ENCODE results near the gene ZFAND6.

DNA sequence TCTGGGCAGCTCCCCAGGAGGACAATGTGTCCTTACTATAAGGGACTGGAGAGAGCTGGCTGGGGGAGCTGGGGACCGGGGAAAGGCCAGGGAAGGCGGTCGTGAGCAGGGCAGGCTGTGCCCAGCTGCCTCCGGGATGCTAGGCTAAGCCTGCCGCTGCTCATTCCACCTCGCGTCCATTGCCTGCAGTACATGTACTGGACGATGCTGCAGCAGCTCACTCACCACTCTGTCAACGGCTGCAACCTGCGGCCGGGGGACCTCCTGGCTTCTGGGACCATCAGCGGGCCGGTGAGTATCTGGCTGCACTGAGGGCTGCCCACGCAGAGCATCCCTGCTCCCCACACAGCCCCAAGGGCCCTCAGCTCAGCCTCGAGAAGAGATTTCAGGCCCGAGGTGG is 120.5 kb downstream of the ZFAND6 start:
- TF ChIP-seq POLR2A (IDR thresholded peaks at IDR 0.05) (no peak), POLR2AphosphoS5 (IDR thresholded peaks at IDR 0.05) (no peak)
- TF ChIP-seq, protein P1, sequence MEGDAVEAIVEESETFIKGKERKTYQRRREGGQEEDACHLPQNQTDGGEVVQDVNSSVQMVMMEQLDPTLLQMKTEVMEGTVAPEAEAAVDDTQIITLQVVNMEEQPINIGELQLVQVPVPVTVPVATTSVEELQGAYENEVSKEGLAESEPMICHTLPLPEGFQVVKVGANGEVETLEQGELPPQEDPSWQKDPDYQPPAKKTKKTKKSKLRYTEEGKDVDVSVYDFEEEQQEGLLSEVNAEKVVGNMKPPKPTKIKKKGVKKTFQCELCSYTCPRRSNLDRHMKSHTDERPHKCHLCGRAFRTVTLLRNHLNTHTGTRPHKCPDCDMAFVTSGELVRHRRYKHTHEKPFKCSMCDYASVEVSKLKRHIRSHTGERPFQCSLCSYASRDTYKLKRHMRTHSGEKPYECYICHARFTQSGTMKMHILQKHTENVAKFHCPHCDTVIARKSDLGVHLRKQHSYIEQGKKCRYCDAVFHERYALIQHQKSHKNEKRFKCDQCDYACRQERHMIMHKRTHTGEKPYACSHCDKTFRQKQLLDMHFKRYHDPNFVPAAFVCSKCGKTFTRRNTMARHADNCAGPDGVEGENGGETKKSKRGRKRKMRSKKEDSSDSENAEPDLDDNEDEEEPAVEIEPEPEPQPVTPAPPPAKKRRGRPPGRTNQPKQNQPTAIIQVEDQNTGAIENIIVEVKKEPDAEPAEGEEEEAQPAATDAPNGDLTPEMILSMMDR (IDR thresholded peaks at IDR 0.05 in 8 of 11, conservative IDR thresholded peaks at IDR 0.05 in 3 of 11): no peak
